SK-N-SH treated with all-trans-retinoic acid at 6 μM for 48 hours (cell line): ENCODE measurements around the gene PRKAR1B.

ENCODE experiments used
- ATAC-seq: fragments of 200-7000 bp; cut with Tn5 transposase; 3 replicates; pipeline ENCODE4 v1.9.1; 2020; ENCODE audit warnings: mild to moderate bottlenecking, moderate library complexity
- ARNTL ChIP-seq: fragments of 450-650 bp; formaldehyde crosslinking; IDR thresholded peaks from 2 replicates; pipeline ENCODE4 v1.5.0; 2020; ENCODE audit warnings: low read depth, mild to moderate bottlenecking, moderate library complexity, borderline replicate concordance
- BACH2 ChIP-seq: fragments of 250-450 bp; sonication (Bioruptor Pico); IDR thresholded peaks from 2 replicates; pipeline ENCODE4 v1.9.0; 2021; ENCODE audit warnings: mild to moderate bottlenecking, borderline replicate concordance
- CSDC2 ChIP-seq: fragments of 250-450 bp; sonication (Bioruptor Pico); IDR thresholded peaks from 2 replicates; pipeline ENCODE4 v1.5.0; 2020; ENCODE audit warnings: mild to moderate bottlenecking, moderate library complexity
- ESRRG ChIP-seq: fragments of 250-450 bp; sonication (Bioruptor Pico); IDR thresholded peaks from 2 replicates; pipeline ENCODE4 v1.6.1; 2021; ENCODE audit warnings: mild to moderate bottlenecking
- GLIS3 ChIP-seq: fragments of 250-450 bp; sonication (Bioruptor Pico); IDR thresholded peaks from 2 replicates; pipeline ENCODE4 v1.5.0; 2020; ENCODE audit warnings: mild to moderate bottlenecking, moderate library complexity
- ISL1 ChIP-seq: fragments of 250-450 bp; sonication (Bioruptor Pico); IDR thresholded peaks from 2 replicates; pipeline ENCODE4 v2.1.2; 2022; ENCODE audit warnings: mild to moderate bottlenecking, moderate library complexity
- OSR1 ChIP-seq: fragments of 250-450 bp; sonication (Bioruptor Pico); IDR thresholded peaks from 2 replicates; pipeline ENCODE4 v1.8.0; 2022; ENCODE audit warnings: moderate library complexity, mild to moderate bottlenecking, inconsistent platforms
- PPARA ChIP-seq: fragments of 250-450 bp; sonication (Bioruptor Pico); IDR thresholded peaks from 2 replicates; pipeline ENCODE4 v1.5.0; 2020; ENCODE audit warnings: mild to moderate bottlenecking, borderline replicate concordance
- RARB ChIP-seq: fragments of 250-450 bp; sonication (Bioruptor Pico); IDR thresholded peaks from 2 replicates; pipeline ENCODE4 v1.8.0; 2021; ENCODE audit warnings: mild to moderate bottlenecking, moderate library complexity
- SNAI2 ChIP-seq: fragments of 250-450 bp; sonication (Bioruptor Pico); IDR thresholded peaks from 2 replicates; pipeline ENCODE4 v1.5.0; 2020; ENCODE audit warnings: mild to moderate bottlenecking, moderate library complexity
- TCF4 ChIP-seq: fragments of 250-450 bp; sonication (Bioruptor Pico); IDR thresholded peaks from 2 replicates; pipeline ENCODE4 v1.8.0; 2021; ENCODE audit warnings: mild to moderate bottlenecking, moderate library complexity, borderline replicate concordance
- TOX ChIP-seq: fragments of 250-450 bp; sonication (Bioruptor Pico); IDR thresholded peaks from 2 replicates; pipeline ENCODE4 v1.8.0; 2021; ENCODE audit warnings: mild to moderate bottlenecking, moderate library complexity, borderline replicate concordance
- ZC3H10 ChIP-seq: fragments of 250-450 bp; sonication (Bioruptor Pico); IDR thresholded peaks from 2 replicates; pipeline ENCODE4 v1.5.1; 2021; ENCODE audit warnings: mild to moderate bottlenecking, moderate library complexity
- ZFP3 ChIP-seq: fragments of 250-450 bp; sonication (Bioruptor Pico); IDR thresholded peaks from 2 replicates; pipeline ENCODE4 v1.5.0; 2020; ENCODE audit warnings: mild to moderate bottlenecking, moderate library complexity
- ZFP30 ChIP-seq: fragments of 450-650 bp; formaldehyde crosslinking; IDR thresholded peaks from 2 replicates; pipeline ENCODE4 v1.5.0; 2022; ENCODE audit warnings: mild to moderate bottlenecking, moderate library complexity
- ZNF565 ChIP-seq: fragments of 450-650 bp; formaldehyde crosslinking; conservative IDR thresholded peaks from 2 replicates; pipeline ENCODE4 v1.5.0; 2020; ENCODE audit warnings: low read depth, mild to moderate bottlenecking, moderate library complexity
- ZNF70 ChIP-seq: fragments of 450-650 bp; formaldehyde crosslinking; IDR thresholded peaks from 2 replicates; pipeline ENCODE4 v1.5.0; 2020; ENCODE audit warnings: mild to moderate bottlenecking, moderate library complexity
- ZNF8 ChIP-seq: fragments of 450-650 bp; formaldehyde crosslinking; IDR thresholded peaks from 2 replicates; pipeline ENCODE4 v1.5.0; 2020; ENCODE audit warnings: mild to moderate bottlenecking, moderate library complexity
- TF ChIP-seq, protein P1 (sequence below): fragments of 250-450 bp; sonication (Bioruptor Pico); IDR thresholded peaks from 2 replicates; pipeline ENCODE4 v1.8.0; 2020; ENCODE audit warnings: mild to moderate bottlenecking, moderate library complexity, borderline replicate concordance
- TF ChIP-seq, protein P2 (sequence below): fragments of 250-450 bp; sonication (Bioruptor Pico); IDR thresholded peaks from 2 replicates; pipeline ENCODE4 v1.8.0; 2021; ENCODE audit warnings: low read depth, mild to moderate bottlenecking, moderate library complexity, borderline replicate concordance
- TF ChIP-seq, protein P3 (sequence below): fragments of 250-450 bp; sonication (Bioruptor Pico); IDR thresholded peaks from 2 replicates; pipeline ENCODE4 v1.5.1; 2020; ENCODE audit warnings: low read depth, mild to moderate bottlenecking, moderate library complexity
- TF ChIP-seq, protein P4 (sequence below): fragments of 250-450 bp; sonication (Bioruptor Pico); IDR thresholded peaks from 2 replicates; pipeline ENCODE4 v1.5.1; 2021; ENCODE audit warnings: mild to moderate bottlenecking, moderate library complexity
- TF ChIP-seq, protein P5 (sequence below): fragments of 250-450 bp; sonication (Bioruptor Pico); IDR thresholded peaks from 2 replicates; pipeline ENCODE4 v1.5.0; 2020; ENCODE audit warnings: mild to moderate bottlenecking, moderate library complexity

PRKAR1B gene

DNA sequence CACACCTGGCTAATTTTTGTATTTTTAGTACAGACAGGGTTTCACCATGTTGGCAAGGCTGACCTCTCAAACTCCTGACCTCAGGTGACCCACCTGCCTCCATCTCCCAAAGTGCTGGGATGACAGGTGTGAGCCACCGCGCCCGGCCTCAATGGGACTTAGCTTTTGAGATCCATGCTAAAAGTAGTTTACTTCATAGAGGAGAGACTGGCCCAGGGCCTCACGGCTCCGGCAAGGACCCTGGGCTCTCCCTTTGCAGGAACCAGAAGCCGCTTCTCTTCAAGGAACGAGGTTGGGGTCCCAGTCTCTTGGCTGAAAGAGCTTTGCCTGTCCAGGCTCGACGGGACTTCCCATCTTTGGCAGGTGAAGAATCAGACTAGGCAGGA lies 30.7 kb downstream of the PRKAR1B start:
- TF ChIP-seq ZFP3 (CRISPR knock-in tag), result no peak
- no peak for TF ChIP-seq ZFP30 (CRISPR knock-in tag)
- TF ChIP-seq ISL1, result no peak
- no peak for TF ChIP-seq SNAI2
- no peak for TF ChIP-seq ESRRG (CRISPR knock-in tag)
- no peak for TF ChIP-seq ZNF565 (CRISPR knock-in tag)
- TF ChIP-seq CSDC2, result no peak
- TF ChIP-seq ZC3H10 (CRISPR knock-in tag), result no peak
- no peak for TF ChIP-seq ARNTL (CRISPR knock-in tag)
- TF ChIP-seq, protein P1, sequence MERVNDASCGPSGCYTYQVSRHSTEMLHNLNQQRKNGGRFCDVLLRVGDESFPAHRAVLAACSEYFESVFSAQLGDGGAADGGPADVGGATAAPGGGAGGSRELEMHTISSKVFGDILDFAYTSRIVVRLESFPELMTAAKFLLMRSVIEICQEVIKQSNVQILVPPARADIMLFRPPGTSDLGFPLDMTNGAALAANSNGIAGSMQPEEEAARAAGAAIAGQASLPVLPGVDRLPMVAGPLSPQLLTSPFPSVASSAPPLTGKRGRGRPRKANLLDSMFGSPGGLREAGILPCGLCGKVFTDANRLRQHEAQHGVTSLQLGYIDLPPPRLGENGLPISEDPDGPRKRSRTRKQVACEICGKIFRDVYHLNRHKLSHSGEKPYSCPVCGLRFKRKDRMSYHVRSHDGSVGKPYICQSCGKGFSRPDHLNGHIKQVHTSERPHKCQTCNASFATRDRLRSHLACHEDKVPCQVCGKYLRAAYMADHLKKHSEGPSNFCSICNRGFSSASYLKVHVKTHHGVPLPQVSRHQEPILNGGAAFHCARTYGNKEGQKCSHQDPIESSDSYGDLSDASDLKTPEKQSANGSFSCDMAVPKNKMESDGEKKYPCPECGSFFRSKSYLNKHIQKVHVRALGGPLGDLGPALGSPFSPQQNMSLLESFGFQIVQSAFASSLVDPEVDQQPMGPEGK (CRISPR knock-in tag), result no peak
- no peak for TF ChIP-seq RARB (CRISPR knock-in tag)
- TF ChIP-seq BACH2 (CRISPR knock-in tag), result no peak
- no peak for TF ChIP-seq PPARA
- TF ChIP-seq TOX, result no peak
- TF ChIP-seq, protein P2, sequence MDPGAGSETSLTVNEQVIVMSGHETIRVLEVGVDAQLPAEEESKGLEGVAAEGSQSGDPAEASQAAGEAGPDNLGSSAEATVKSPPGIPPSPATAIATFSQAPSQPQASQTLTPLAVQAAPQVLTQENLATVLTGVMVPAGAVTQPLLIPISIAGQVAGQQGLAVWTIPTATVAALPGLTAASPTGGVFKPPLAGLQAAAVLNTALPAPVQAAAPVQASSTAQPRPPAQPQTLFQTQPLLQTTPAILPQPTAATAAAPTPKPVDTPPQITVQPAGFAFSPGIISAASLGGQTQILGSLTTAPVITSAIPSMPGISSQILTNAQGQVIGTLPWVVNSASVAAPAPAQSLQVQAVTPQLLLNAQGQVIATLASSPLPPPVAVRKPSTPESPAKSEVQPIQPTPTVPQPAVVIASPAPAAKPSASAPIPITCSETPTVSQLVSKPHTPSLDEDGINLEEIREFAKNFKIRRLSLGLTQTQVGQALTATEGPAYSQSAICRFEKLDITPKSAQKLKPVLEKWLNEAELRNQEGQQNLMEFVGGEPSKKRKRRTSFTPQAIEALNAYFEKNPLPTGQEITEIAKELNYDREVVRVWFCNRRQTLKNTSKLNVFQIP (CRISPR knock-in tag), result no peak
- TF ChIP-seq, protein P3, sequence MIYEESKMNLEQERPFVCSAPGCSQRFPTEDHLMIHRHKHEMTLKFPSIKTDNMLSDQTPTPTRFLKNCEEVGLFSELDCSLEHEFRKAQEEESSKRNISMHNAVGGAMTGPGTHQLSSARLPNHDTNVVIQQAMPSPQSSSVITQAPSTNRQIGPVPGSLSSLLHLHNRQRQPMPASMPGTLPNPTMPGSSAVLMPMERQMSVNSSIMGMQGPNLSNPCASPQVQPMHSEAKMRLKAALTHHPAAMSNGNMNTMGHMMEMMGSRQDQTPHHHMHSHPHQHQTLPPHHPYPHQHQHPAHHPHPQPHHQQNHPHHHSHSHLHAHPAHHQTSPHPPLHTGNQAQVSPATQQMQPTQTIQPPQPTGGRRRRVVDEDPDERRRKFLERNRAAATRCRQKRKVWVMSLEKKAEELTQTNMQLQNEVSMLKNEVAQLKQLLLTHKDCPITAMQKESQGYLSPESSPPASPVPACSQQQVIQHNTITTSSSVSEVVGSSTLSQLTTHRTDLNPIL (CRISPR knock-in tag), result no peak
- TF ChIP-seq GLIS3 (CRISPR knock-in tag), result no peak
- TF ChIP-seq, protein P4, sequence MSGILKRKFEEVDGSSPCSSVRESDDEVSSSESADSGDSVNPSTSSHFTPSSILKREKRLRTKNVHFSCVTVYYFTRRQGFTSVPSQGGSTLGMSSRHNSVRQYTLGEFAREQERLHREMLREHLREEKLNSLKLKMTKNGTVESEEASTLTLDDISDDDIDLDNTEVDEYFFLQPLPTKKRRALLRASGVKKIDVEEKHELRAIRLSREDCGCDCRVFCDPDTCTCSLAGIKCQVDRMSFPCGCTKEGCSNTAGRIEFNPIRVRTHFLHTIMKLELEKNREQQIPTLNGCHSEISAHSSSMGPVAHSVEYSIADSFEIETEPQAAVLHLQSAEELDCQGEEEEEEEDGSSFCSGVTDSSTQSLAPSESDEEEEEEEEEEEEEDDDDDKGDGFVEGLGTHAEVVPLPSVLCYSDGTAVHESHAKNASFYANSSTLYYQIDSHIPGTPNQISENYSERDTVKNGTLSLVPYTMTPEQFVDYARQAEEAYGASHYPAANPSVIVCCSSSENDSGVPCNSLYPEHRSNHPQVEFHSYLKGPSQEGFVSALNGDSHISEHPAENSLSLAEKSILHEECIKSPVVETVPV, result no peak
- no peak for ATAC-seq

DNA sequence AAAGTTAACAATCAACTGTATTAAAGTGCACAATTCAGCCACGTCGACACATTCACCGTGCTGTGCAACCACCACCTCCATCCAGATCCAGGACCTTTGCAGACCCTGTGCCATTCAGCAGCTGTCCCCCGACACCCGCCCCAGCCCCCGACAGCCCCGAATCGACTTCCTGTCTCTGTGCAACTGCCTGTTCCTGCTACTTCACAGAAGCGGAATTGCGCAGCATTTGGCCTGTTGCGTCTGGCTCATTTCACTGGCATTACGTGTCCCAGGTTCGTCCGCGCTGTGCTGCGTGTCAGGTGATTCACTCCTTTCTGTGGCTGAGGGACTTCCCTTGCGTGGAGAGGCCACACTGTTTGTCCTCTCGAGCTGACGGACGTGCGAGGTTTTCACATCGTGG lies 33.8 kb downstream of the PRKAR1B start:
- no peak for ATAC-seq
- TF ChIP-seq ZNF8 (CRISPR knock-in tag) (no peak), CSDC2 (no peak), ZNF70 (no peak), ISL1 (no peak), OSR1 (CRISPR knock-in tag) (no peak), ESRRG (CRISPR knock-in tag) (no peak), ZFP30 (CRISPR knock-in tag) (no peak), RARB (CRISPR knock-in tag) (no peak), TCF4 (no peak), ZC3H10 (CRISPR knock-in tag) (no peak), BACH2 (CRISPR knock-in tag) (no peak), ARNTL (CRISPR knock-in tag) (no peak)
- TF ChIP-seq, protein P4, result no peak
- TF ChIP-seq, protein P5, sequence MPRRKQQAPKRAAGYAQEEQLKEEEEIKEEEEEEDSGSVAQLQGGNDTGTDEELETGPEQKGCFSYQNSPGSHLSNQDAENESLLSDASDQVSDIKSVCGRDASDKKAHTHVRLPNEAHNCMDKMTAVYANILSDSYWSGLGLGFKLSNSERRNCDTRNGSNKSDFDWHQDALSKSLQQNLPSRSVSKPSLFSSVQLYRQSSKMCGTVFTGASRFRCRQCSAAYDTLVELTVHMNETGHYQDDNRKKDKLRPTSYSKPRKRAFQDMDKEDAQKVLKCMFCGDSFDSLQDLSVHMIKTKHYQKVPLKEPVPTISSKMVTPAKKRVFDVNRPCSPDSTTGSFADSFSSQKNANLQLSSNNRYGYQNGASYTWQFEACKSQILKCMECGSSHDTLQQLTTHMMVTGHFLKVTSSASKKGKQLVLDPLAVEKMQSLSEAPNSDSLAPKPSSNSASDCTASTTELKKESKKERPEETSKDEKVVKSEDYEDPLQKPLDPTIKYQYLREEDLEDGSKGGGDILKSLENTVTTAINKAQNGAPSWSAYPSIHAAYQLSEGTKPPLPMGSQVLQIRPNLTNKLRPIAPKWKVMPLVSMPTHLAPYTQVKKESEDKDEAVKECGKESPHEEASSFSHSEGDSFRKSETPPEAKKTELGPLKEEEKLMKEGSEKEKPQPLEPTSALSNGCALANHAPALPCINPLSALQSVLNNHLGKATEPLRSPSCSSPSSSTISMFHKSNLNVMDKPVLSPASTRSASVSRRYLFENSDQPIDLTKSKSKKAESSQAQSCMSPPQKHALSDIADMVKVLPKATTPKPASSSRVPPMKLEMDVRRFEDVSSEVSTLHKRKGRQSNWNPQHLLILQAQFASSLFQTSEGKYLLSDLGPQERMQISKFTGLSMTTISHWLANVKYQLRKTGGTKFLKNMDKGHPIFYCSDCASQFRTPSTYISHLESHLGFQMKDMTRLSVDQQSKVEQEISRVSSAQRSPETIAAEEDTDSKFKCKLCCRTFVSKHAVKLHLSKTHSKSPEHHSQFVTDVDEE (CRISPR knock-in tag), result no peak
- TF ChIP-seq, protein P1 (CRISPR knock-in tag), result no peak
